Measurements from ENCODE around the gene ZCCHC3.

Gene ZCCHC3

GRCh38 chr20:346640-347316 lies 49.4 kb downstream of the ZCCHC3 start, which contains the start of gene NRSN2:
Gene NRSN2, plus strand, starts transcription at chr20:347111. Its CDS starts 2,533 bp downstream, at chr20:349644.
- DNase-seq (ENCODE audit: low spot score) = peak; percentile 91

DNA sequence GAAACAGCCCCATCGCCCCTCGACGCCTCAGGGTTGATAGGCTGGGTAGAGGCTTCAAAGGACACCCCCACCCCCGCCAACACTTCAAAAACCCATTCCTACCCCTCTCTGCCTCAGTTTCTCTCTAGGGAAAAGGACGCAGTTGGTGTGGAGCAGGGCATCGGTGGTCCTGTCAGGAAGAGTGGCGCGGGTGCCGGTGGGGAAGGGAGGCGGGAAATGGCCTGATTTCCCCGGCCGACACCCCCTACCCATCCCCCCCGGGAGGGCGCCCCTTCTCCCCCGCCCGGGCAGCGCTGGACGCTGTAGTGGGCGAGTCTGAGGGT lies 49.9 kb downstream of the ZCCHC3 start:
- no peak for DNase-seq (ENCODE audit: low spot score)

DNA sequence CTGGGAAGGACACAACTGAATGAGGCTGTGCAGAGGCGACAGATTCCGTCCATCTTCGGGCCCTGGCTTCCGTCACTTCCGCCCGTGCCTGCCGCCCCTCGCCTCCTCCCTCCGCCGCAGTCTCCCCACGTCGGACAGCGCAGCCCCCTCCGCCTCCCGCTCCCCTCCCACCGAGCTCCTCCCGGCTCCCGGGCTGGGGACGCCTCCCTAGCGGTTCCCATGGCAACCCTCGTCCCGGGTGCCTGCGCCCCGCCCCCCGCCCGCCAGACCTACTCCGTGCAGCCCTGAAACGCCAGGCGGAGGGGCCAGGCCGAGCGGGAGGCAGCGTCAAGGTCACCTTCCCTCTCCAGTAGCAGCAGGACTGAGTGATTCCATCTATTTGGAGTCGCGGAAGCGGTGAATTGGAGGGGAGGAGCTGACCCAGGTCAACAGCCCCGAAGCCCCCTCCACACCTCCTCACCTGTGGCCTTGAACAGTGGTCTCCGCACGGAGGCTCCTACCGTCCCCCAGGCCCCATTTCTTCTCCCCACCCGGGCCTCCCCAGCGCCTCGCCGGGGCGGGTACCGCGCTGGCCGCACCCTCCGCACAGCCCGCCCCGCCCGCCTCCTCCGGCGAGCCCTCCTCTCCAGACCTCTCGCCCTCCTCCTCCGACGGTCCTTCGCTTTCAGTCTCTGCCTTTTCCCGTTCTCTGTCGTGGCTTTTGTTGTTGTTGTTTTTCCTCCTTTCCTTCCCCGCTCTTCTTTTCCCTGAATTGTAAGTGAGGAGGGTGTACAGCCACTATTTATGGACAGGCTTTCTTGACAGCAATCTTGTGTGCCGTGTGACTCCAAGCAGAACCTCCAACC lies 50.5 kb downstream of the ZCCHC3 start:
- DNase-seq (ENCODE audit: low spot score) = peak; percentile 99

- DNase-seq (ENCODE audit: low spot score) = no peak
These were observed 51.8 kb downstream of the ZCCHC3 start for GRCh38 chr20:348972-349841.

Data from AG08396 (cell line).